22Rv1 (cell line): ENCODE results near the gene CSRP1.

ENCODE experiments used
- CTCF ChIP-seq: fragments of 450-650 bp; IDR thresholded peaks from 2 replicates; pipeline ENCODE4 v1.5.1; 2017; ENCODE audit warnings: mild to moderate bottlenecking
- ZFX ChIP-seq: fragments of 450-650 bp; IDR thresholded peaks from 2 replicates; pipeline ENCODE4 v1.6.1; 2017; ENCODE audit warnings: antibody characterized with exemption, borderline replicate concordance

- TF ChIP-seq CTCF (no peak), ZFX (no peak)
Observed at GRCh38 chr1:201501812-201502510, 5.0 kb downstream of the CSRP1 start.
